Adrenal gland (tissue), 12 donors: Measurements from ENCODE around the gene FRY. TPM values are rescaled to one million over a fixed set of nuclear protein-coding genes. Genes with fewer than 3 reads are reported as not detected.
A peak's percentile ranks its signal among the peaks of the same experiment; 100 is the strongest.

Experiments used
- DNase-seq, 7 donors: peaks; one replicate each; pipeline ENCODE4 v3.0.0-alpha.2; 2019 to 2020
- H3K27ac ChIP-seq, 5 donors: fragments of 200-600 bp; sonication (generic) in 4 of 5; 1 replicate in 3 of 5; 2 replicates in 2 of 5; pipeline versions ENCODE4 v1.5.1 to v1.8.0; 2016 to 2020; ENCODE audit warnings: mild to moderate bottlenecking in 1 of 5
- H3K27me3 ChIP-seq: fragments of 200-600 bp; 2 replicates; pipeline ENCODE4 v1.8.0; 2021
- H3K36me3 ChIP-seq, 2 donors: fragments of 200-600 bp; replicated peaks in 1 of 2; 1 replicate in 1 of 2; 2 replicates in 1 of 2; pipeline versions ENCODE4 v1.5.1 to v1.8.0; 2018 to 2022
- H3K4me1 ChIP-seq, 2 donors: fragments of 200-600 bp; replicated peaks in 1 of 2; 1 replicate in 1 of 2; 2 replicates in 1 of 2; pipeline versions ENCODE4 v1.5.1 to v1.8.0; 2018 to 2021
- H3K4me3 ChIP-seq, 4 donors: fragments of 200-600 bp; sonication (generic) in 3 of 4; one replicate each; pipeline ENCODE4 v1.5.1; 2016 to 2018
- H3K9me3 ChIP-seq, 3 donors: fragments of 200-600 bp; sonication (generic) in 1 of 3; replicated peaks in 1 of 3; 1 replicate in 2 of 3; 2 replicates in 1 of 3; pipeline versions ENCODE4 v1.5.1 to v1.8.0; 2016 to 2021
- CTCF ChIP-seq, 6 experiments: fragments of 450-650 bp in 4 of 6; fragments of 200-600 bp in 2 of 6; sonication (generic) in 1 of 6; IDR thresholded peaks; 1 replicate in 5 of 6; 2 replicates in 1 of 6; pipeline versions ENCODE4 v1.5.1 to v1.8.0; 2016 to 2021; ENCODE audit warnings: antibody characterized with exemption in 6 of 6, mild to moderate bottlenecking in 2 of 6, moderate library complexity in 1 of 6
- POLR2A ChIP-seq, 2 donors: fragments of 450-650 bp; IDR thresholded peaks; one replicate each; pipeline ENCODE4 v1.6.1; 2017; ENCODE audit warnings: antibody characterized with exemption in 2 of 2, mild to moderate bottlenecking in 2 of 2, moderate library complexity in 1 of 2
- WGBS, 4 donors: extraction: QIAGEN DNeasy Blood & Tissue Kit in 2 of 4; methylation state at CpG; one replicate each; pipeline versions ENCODE4 v1.1.5 to v1.1.7; 2013 to 2017; 5-methylcytosine and 5-hydroxymethylcytosine counted together
- intact Hi-C, 2 donors: fragments of 100-400 bp; cut with DNase I; formaldehyde crosslinking; loops; one replicate each; pipeline versions ENCODE4 v1.14.1 to v1.15.0; 2022 to 2023
- polyA plus RNA-seq, 3 donors: library from polyadenylated mRNA; stranded (reverse); fragments of 200-250 nt in 2 of 3; fragments of 350-450 nt in 1 of 3; fragmentation: Illumina TruSeq in 1 of 3; extraction: RNeasy Lipid Tissue Mini Kit (QIAGEN cat#74804) in 1 of 3; gene quantifications; one replicate each; pipeline ENCODE4 v1.2.3, GENCODE V29; 2013 to 2014
- total RNA-seq, 9 donors: library from RNA; depleted of rRNA in 4 of 9; stranded (reverse); fragments of >200 nt in 4 of 9; fragments of 120-200 nt in 1 of 9; fragmentation: NEBNext Ultra II Directional in 1 of 9; extraction: Animal tissue kit (Norgen Biotek cat#: 25700) in 1 of 9; gene quantifications; one replicate each; pipeline versions ENCODE4 v1.1.0 to v1.2.4, GENCODE V29; 2013 to 2023
- donor health status: healthy with polysubstance abuse.
- donor health status: Bipolar disorder and iron deficiency.
- donor health status: DM: yes; HTN: yes; CAD: no.
- donor health status: DM: no; HTN: no; CAD: no.
- donor health status: DM: no; HTN: no; CAD: no.
- donor health status: DM: yes; HTN: yes; CAD: no.

FRY gene
- total and polyA plus RNA-seq, 12 donors = 1.5 to 17.2 (median 7.3) TPM

- Histone ChIP-seq H3K4me1 (no peaks in the 10 kb centered on the region), H3K27ac (peak overlapping the region in 1 of 5 donors; percentile 60), H3K4me3 (peak overlapping the region in 1 of 4 donors; percentile 30), H3K36me3 (no peaks in the 10 kb centered on the region), H3K9me3 (no peaks in the 10 kb centered on the region), H3K27me3 (no peaks in the 10 kb centered on the region)
- TF ChIP-seq POLR2A (IDR thresholded peaks at IDR 0.05) = no peak
- no peak for TF ChIP-seq CTCF (IDR thresholded peaks at IDR 0.05)
- intact Hi-C loops = no loop called here
- DNase-seq = no peak
- WGBS, 4 donors = 71 to 79% (median 76%) methylated on average over 14 of the region's 14 CpGs
These were observed 222.4 kb downstream of the FRY start for GRCh38 chr13:32253911-32254399.

GRCh38 chr13:32254416-32254815, 222.8 kb downstream of the FRY start:
- Histone ChIP-seq H3K4me3 (peak overlapping the region in 1 of 4 donors; percentile 30), H3K27me3 (no peaks in the 10 kb centered on the region), H3K36me3 (no peaks in the 10 kb centered on the region), H3K27ac (peak overlapping the region in 1 of 5 donors; percentile 60), H3K9me3 (no peaks in the 10 kb centered on the region), H3K4me1 (no peaks in the 10 kb centered on the region)
- intact Hi-C loops = no loop called here
- WGBS, 4 donors = 60 to 74% (median 69%) methylated on average over 3 of the region's 3 CpGs
- DNase-seq = no peak
- TF ChIP-seq POLR2A (IDR thresholded peaks at IDR 0.05) (no peak), CTCF (IDR thresholded peaks at IDR 0.05) (no peak)

DNA sequence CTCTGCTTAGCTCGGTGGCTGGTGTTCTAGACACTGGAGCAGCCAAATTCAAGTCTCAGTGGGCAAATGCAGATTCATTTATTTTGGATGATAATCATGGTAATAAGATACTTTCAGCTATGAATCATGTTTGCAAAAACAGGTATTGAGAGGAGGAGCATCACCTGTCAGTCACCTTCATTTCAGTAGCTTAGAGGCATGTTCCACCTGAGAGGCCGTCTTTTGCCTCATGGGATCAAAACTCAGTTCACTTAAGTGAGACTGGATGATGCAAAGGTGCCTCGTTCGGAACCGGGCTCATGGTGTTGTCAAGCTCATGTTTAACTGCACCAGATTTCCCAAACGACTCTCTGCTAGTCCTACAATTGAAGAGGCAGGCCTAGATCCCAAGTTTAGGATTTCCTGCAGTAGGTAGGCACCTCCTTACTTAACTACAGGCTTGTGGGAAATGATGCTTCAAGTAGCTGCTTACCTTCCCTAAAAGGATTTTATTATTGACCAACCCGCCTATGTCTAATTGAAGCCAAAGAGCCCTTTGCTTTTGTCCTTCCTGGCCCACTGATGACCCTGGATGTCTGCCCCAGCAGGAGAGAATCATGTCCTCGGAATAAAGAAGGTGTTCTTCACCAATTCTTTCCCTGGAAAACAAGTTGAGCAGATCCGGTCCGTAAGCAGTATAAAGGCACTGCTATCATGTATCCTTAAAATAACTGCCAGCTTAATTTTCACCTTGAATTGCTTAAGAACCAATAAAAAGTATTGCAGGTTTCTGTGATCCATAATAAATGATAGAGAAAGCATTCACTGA, 223.5 kb downstream of the FRY start:
- Histone ChIP-seq H3K27me3 (no peaks in the 10 kb centered on the region), H3K4me3 (no peak overlapping the region), H3K27ac (peak overlapping the region in 1 of 5 donors; percentile 60), H3K4me1 (no peaks in the 10 kb centered on the region), H3K9me3 (no peaks in the 10 kb centered on the region), H3K36me3 (no peaks in the 10 kb centered on the region)
- 80 to 86% (median 84%) methylated on average over 10 of the region's 10 CpGs for WGBS, 4 donors
- TF ChIP-seq POLR2A (IDR thresholded peaks at IDR 0.05) (no peak), CTCF (IDR thresholded peaks at IDR 0.05) (no peak)
- no peak for DNase-seq
- intact Hi-C loops = no loop called here

- Histone ChIP-seq H3K4me1 (no peaks in the 10 kb centered on the region), H3K36me3 (no peaks in the 10 kb centered on the region), H3K27ac (no peak overlapping the region), H3K9me3 (no peaks in the 10 kb centered on the region), H3K27me3 (no peaks in the 10 kb centered on the region), H3K4me3 (no peak overlapping the region)
- DNase-seq = no peak
- WGBS, 4 donors = 73 to 80% (median 75%) methylated on average over 6 of the region's 6 CpGs
- intact Hi-C loops = no loop called here
- no peak for TF ChIP-seq POLR2A (IDR thresholded peaks at IDR 0.05)
- TF ChIP-seq CTCF (IDR thresholded peaks at IDR 0.05) = no peak
These were observed 224.1 kb downstream of the FRY start for GRCh38 chr13:32255724-32256109.
